Erythroblast (primary cell): ENCODE measurements around the gene ITPA.

Source experiments
- DNase-seq, 2 experiments: peaks; one replicate each; lab custom pipeline; 2025; lab: John Stamatoyannopoulos, UW
- GATA1 ChIP-seq: IDR thresholded peaks from 2 replicates; pipeline ENCODE4 v1.6.1; 2011; ENCODE audit warnings: low read depth, mild to moderate bottlenecking, control low read depth, low read length, moderate library complexity
- POLR2A ChIP-seq: IDR thresholded peaks from 2 replicates; pipeline ENCODE4 v1.6.1; 2011; ENCODE audit warnings: mild to moderate bottlenecking, low read length

The ITPA gene

DNA sequence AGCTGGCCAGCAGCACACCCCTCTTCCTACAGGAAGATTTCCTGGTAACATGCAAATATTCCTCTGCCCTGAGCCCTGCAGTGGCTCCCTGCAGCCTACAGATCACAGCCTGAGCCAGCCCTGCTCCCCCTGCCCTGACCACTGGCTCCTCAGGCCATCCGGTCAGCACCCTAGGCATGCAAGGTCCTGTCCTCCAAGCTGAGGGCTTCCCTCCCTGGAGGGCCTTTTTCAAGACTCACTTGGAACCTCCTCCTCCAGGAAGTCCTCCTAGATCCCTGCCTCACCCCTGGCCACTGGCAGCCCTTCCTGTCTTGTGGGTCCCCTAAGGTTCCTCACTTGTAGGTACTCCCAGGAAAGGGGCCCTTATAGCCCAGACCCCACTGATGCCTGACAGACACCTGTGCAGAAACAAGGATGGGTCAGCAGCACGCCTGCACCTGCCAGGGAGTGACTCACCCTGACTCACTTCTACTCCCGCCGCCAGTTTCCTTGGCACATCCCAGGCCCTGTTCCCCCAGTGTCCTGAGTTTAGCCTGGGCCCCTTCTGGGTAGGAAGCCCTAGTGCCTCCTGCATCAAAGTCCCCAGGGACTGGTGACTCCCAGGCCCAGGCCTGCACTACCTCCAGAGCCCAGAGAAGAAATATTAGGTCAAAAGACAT lies 26.5 kb downstream of the ITPA start:
- DNase-seq: no peak
- TF ChIP-seq POLR2A (no peak), GATA1 (no peak)

DNA sequence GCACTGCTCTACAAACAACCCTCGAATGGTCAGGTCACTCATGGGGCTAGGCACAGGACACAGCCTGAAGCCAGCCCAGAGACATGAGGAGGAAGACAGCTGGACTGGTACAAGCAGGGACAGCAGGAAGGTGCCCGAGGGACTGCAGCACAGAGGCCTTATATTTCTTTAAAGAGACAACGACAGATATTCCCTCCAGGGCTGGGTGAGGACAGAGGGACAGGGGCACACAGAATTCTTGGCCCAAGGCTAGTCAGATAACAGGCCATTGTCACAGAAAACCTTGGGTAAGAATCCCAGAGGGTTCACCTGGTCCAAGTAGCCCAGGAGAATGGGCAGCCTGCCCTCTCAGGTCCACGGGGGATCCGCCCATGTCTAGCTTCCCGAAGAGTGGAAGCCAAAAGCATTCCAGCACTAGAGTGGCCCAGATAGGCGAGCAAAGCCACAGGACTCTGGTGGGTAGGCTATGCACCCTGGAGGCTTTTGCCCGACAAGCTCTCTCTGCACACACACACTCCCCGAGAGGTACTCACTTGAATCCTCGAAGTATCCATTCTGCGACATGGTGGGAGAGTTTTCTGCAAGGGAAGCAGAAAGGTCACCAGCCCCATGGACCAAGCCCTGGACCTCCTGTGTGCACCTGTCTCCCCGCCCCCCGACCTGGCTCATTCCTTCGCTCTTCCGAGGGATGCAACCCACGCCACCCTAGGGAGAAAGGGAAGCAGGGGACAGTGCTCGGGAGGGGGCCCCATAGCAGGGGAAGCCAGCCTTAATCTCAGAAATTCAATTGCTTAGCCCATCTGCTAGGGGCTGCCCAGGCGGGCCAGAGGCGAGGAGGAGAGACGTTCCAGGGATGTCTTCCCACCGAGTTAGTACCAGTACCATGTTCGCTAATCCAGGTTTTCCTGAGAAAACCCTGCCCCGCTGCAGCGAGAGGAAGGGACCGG lies 28.0 kb downstream of the ITPA start:
- TF ChIP-seq POLR2A (no peak), GATA1 (no peak)
- DNase-seq: no peak

DNA sequence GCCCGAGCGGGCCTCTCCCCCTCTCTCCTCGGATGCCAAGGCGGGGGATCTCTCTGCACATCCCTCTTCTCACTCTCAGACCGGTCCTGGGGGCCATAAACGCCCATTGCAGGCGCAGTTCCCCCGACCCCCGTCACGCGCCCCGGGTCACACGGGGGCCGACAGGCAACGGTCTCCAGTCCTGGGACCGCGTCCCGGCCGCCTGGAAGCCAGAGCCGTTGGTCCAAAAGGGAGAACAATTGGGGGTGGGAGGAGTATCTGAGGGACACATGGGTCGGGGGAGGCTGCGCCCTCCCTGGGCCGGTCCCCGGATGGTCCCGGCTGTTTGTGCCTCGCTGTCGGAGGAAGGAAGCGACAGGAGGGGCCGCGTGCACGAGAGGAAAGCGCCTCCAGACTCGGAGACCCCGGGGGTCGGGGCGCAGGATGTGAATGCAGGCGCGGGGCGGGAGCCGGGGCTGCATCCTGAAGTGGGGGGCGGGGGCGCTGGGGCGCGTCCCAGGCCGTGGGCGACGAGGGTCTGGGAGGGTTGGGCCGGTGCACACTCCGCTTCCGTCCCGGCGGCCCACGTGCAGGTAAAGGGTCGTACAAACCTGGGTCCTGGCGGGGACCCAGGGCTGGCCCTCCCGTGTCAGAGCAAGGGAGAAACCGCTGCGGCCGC lies 28.8 kb downstream of the ITPA start:
- DNase-seq: no peak
- no peak for TF ChIP-seq GATA1
- no peak for TF ChIP-seq POLR2A

DNA sequence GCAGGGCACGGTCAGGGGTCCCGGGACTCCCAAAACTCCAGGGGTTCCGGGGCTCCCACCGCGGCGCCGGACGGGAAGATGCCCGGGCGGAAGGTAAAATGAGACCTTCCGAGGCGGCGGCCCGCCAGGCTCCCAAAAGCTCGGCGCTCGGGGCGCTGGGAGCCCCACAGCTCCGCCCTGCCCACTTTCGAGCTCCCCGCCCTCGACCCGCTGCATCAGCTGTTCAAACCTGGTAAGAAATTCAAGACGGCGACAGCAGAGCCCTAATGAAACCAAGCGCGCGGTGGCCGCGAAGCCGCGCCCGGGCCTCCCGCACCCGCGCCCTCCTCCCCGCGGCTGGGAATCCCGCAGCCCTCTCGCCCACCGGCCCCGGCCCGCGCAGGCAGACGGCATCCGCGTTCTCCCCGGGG lies 29.3 kb downstream of the ITPA start:
- TF ChIP-seq POLR2A: no peak
- TF ChIP-seq GATA1: no peak
- DNase-seq: peak; percentile 28 to 37

DNA sequence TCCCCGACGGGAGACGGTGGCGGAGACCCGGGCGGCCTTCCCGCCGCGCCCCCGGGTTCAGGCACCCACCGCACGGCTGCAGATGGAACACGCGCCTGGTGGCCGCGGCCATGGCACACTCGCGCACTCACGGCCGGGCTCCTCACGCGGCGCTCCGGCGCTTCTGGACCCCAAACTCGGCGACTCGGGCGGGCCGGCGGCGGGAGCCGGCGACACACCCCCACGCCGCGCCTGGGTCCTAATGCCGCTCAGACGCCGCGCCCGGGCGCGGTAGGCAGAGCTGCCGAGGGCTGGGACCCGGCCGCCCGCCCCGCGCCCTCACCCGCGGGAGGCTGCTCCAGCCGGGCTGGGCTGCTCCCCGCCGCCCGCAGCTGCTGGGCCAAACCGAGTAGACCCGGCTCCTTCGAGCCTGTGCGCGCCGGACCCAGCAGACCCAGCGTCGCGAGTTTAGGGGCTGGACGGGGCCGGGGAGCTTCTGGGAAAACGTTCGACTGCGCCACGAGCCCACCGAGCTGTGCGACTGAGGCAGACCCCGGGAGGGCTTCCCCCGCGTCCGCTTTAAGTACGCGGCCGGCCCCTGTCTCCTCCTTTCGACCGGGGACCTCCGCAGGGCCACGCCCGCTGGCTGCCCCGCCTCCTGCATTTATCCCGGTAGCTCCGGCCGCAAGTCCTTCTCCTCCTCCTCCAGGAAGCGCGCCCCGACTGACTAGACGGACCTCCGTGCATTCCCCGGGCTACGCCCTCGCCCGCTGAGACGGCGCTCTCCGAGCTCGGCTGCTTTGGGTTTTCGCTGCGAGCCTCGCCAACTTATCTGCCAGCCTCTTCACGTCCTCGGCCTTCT lies 29.9 kb downstream of the ITPA start, which contains the start of gene SLC4A11:
TSS of gene SLC4A11 (minus strand) at position 165 of the 841 bp plus-strand sequence. CDS start at position 112, 53 bp downstream.
- DNase-seq: peak; percentile 41 to 54

DNA sequence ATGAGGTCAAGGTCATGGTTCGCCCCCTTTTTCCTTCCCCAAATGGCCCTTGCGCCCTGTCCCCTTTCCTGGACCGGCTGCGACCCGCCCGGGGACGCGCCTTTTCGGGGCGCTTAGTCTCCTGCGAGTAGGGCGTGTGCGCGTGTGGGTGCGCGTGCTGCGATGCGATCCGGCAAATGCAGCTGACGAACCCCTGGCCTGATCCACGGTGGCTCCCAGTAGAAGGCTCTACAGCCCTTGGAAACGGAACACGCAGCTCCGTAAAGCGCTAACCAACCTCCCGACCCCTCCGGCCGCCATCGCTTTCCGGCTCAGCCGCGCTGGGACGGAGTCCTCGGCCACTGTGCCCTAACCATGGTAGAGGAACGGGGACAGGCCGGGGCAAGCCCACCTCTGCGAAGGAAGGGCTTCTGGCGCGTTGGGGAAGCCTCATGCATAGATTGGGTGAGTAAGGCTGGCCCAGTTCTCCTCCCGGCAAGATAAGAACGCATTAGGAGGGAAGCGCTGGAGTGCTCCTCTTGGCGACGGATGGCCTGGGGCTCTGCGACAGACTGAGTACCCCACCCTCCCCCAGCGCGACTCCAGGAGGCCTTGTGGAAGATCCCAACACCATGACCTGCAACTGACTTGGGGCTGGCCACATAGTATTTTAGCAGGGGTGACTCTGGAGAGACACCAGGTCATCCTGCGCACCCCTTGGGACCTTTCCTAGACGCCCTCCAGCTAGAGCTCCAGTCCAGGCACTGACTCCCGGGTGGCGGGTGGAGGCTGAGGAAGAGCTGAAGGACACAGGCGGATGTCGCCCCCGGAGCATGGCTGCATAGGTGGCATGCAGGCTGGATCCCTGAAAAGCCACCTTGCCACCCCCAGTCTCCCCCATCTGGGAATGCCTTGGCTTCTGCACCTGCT lies 30.8 kb downstream of the ITPA start:
- no peak for TF ChIP-seq GATA1
- no peak for TF ChIP-seq POLR2A
- peak; percentile 31 to 35 for DNase-seq

More for the DNA sequence above, 29.9 kb downstream of the ITPA start, which contains the start of gene SLC4A11:
- no peak for TF ChIP-seq POLR2A
- TF ChIP-seq GATA1: no peak

DNA sequence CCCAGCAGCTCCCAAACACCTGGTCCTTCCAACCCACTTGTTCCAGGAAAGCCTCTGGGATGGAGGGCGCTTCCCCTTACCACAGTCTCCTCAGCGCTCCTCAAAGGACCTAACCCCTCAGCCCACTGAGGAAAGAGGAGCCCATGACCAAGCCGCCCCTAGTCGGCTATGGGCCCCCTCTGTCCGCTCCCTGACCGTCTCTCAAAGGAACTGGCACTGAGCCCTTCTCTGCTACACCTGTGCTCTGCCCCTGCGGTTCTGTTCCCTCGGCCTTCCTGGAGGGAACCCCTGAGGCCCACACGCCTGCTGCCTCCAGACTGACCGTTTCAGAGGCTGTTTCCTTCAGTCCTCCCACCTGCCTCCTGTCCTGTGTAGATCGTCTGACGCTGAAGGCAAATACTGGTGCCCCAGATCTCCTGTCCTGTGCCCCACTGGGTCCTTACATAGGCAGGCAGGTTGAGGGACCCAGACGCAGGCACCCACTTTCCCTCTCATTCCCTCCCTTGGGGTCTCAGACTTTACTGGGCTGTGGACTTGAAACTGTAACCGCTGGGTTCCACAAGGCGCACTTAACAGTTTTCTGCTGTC lies 31.6 kb downstream of the ITPA start:
- DNase-seq: no peak

DNA sequence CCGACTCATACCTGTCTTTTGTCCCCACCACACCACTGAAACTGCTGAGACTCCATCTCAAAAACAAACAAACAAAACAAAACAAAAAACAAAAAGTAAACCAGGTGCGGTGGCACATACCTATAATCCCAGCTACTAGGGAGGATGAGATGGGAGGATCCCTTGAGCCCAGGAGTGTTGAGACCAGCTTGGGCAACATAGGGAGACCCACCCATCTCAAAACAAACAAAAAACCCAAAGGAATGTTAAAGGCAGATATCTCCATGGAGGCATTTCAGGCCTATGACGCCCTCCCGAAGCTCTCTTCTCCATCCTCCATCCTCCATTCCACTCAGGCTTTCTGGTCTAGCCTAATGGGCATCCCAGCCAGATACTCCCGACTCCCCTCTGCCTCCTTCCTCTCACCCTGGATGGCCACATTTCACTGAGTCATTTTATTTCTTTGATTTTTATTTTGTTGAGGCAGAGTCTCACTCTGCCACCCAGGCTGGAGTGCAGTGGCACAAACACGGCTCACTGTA lies 32.9 kb downstream of the ITPA start:
- TF ChIP-seq GATA1: no peak
- TF ChIP-seq POLR2A: no peak
- DNase-seq: no peak

More for the DNA sequence above, 31.6 kb downstream of the ITPA start:
- TF ChIP-seq POLR2A: no peak
- TF ChIP-seq GATA1: no peak

DNA sequence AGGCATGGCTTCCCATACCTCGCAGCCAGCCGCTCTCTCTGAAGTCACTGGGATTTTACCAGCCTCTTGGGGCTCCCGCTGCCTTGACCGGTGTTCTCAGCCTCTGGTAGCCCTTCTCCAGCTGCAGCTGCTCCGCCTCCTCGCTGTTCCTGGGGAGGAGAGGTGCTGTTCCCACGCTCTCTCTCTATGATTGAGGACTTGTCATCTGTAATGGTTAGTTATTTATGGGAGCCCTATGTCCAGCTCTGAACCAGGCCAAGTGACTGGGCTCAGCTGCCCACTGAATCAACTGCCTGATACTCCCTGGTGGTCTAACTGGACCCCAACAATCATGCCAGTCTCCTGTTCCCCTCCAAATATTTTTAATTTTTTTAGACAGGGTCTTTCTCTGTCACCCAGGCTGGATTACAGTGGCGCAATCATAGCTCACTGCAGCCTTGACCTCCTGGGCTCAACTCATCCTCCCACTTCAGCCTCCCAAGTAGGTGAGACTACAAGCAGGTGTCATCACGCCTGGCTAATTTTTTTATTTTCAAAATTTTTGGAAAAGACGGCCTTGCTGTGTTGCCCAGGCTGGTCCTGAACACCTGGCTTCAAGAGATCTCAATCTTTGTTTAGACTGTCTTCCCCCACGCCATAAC lies 34.5 kb downstream of the ITPA start:
- no peak for TF ChIP-seq POLR2A

DNA sequence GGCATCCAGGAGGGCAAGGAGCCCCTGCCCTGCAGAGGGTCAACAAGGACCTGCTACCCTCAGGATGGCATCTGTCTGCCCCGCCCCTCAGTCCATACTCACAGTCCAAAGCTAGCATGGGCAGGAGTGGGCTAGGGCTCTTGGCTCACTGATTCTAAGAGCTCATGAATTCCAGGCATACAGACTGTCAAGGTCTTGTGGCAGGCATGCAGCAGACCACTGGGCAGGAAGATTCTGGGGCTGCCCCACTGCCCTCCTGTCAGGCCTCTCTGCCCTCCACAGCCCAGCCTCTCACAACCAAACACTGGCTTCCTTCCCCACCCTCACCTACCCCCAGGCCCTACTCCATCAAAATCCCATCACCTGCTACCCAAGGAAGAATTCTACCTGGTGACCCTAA lies 35.3 kb downstream of the ITPA start:
- TF ChIP-seq GATA1: no peak
- TF ChIP-seq POLR2A: no peak

More for the DNA sequence above, 34.5 kb downstream of the ITPA start:
- DNase-seq: no peak

DNA sequence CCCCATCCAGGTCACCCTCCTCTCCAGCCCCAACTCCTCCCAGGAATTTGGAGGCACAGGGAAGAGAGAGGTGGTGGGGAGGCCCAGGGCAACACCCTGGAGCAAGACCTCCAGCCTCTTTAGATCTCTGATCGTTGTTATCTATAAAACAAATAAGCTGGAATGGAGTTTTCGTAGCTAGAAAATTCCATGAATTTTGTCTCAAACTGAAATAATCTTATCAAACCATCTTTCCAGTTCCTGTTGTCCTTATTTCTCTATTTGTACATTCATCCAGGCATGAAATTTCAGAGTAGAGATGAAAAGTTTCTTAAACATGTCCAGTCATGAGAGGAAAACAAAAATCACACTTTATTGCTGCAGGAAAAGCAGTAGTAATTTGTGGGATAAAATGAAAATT lies 35.9 kb downstream of the ITPA start:
- no peak for TF ChIP-seq GATA1
- TF ChIP-seq POLR2A: no peak
- no peak for DNase-seq

More for the DNA sequence above, 35.3 kb downstream of the ITPA start:
- DNase-seq: no peak

DNA sequence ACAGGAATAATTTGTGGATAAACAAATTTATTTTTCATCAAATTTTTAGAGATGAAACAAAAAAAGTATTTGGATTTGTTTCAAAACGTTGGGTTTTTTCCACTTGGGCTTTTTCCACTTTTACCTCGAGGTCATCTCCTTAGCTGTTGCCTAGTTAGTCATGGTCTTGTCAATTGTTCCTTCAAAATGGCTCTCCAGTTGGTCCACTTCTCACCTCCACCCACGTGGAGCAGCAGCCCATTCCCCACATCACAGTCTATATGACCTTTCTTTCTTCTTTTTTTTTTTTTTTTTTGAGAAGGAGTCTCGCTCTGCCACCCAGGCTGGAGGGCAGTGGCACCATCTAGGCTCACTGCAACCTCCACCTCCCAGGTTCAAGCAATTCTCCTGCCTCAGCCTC lies 36.4 kb downstream of the ITPA start:
- DNase-seq: no peak
- TF ChIP-seq GATA1 (no peak), POLR2A (no peak)
